Measurements from ENCODE around the gene AK9. TPM values are rescaled to one million over a fixed set of nuclear protein-coding genes. Genes with fewer than 3 reads are reported as not detected.

AK9 gene
- total and polyA plus RNA-seq, 11 donors, result 6.6 to 17.0 (median 9.1) TPM

DNA sequence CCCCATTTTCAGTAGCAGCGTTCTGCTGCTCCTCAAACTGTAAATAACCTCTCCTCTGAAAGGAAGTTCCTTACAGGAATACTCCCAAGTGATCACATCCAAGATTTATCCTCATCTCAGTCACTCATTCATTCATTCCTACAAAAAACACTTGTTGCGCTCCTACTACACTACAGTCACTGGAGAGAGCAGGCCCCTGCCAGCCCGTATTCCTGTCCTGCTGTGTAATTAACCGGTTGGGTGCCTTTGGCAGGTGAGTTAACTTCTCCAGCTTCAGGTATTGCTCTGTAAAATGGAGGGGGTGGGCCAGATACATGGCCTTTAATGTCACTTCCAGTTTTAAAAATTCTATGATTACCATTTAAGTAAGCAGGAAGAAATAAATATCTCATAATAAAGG is 192.9 kb downstream of the AK9 start:
- Histone ChIP-seq H3K27me3 (no peaks in the 10 kb centered on the region), H3K9me3 (no peaks in the 10 kb centered on the region), H3K4me1 (no peaks in the 10 kb centered on the region), H3K27ac (no peak overlapping the region), H3K4me3 (no peak overlapping the region), H3K36me3 (no peaks in the 10 kb centered on the region)
- TF ChIP-seq, protein P1, sequence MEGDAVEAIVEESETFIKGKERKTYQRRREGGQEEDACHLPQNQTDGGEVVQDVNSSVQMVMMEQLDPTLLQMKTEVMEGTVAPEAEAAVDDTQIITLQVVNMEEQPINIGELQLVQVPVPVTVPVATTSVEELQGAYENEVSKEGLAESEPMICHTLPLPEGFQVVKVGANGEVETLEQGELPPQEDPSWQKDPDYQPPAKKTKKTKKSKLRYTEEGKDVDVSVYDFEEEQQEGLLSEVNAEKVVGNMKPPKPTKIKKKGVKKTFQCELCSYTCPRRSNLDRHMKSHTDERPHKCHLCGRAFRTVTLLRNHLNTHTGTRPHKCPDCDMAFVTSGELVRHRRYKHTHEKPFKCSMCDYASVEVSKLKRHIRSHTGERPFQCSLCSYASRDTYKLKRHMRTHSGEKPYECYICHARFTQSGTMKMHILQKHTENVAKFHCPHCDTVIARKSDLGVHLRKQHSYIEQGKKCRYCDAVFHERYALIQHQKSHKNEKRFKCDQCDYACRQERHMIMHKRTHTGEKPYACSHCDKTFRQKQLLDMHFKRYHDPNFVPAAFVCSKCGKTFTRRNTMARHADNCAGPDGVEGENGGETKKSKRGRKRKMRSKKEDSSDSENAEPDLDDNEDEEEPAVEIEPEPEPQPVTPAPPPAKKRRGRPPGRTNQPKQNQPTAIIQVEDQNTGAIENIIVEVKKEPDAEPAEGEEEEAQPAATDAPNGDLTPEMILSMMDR (IDR thresholded peaks at IDR 0.05), result no peak
- no peak for TF ChIP-seq POLR2A (IDR thresholded peaks at IDR 0.05)
- intact Hi-C loops (cut with DNase I), result no loop called here
- DNase-seq, result no peak
- 78 to 86% (median 83%) methylated on average over 4 of the region's 4 CpGs for WGBS, 4 donors
- no peak for ATAC-seq

DNA sequence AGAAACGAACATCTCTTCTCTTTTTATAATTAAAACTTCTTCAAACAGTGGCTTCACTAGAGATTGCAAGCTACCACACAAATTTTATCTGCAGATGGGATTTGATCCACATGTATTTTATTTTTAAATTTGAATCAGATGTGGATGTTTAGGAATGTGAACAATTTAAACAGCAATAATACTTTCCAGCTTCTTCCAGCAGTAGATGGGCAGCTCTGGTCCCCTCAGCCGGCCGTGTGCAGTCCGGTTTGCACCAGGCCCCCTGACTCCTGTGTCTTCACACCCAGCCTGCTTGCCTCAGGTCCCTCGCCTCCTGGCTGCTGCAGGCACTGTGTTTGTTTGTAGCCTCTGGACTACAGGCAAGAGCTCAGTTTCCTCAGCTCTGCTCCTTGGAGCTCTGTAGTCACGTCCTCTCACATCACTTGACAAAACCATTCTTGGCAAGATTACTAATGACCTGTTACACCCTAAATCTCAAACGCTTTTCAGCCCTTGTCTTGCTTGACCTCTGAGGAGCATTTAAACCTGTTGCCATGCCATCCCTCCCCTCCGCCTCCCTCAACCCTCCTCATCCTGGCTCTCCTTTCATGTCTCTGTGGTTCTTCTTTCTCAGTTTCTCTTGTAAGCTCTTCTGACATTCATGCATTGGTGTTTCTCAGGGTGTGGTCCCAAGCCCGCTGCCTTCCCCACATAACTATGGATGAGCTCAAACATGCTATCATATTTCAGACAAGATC is 194.8 kb downstream of the AK9 start:
- WGBS, 4 donors, result 84 to 85% (median 84%) methylated on average over 9 of the region's 9 CpGs
- Histone ChIP-seq H3K4me1 (no peaks in the 10 kb centered on the region), H3K36me3 (no peaks in the 10 kb centered on the region), H3K27me3 (no peaks in the 10 kb centered on the region), H3K27ac (no peak overlapping the region), H3K9me3 (no peaks in the 10 kb centered on the region), H3K4me3 (no peak overlapping the region)
- ATAC-seq (no peak), DNase-seq (no peak)
- TF ChIP-seq, protein P1 (IDR thresholded peaks at IDR 0.05), result no peak
- no peak for TF ChIP-seq POLR2A (IDR thresholded peaks at IDR 0.05)
- intact Hi-C loops (cut with DNase I), result no loop called here

GRCh38 chr6:109493865-109494264 is 197.1 kb downstream of the AK9 start:
- H3K9me3 ChIP-seq, result no peaks in the 10 kb centered on the region
- H3K36me3 ChIP-seq, result no peaks in the 10 kb centered on the region
- no peak overlapping the region for H3K27ac ChIP-seq
- WGBS, 4 donors, result 85 to 98% (median 94%) methylated on average over 1 of the region's 1 CpG
- no peak for ATAC-seq
- no peak for DNase-seq
- no peaks in the 10 kb centered on the region for H3K4me1 ChIP-seq
- TF ChIP-seq, protein P1 (IDR thresholded peaks at IDR 0.05), result no peak
- TF ChIP-seq POLR2A (IDR thresholded peaks at IDR 0.05), result no peak
- H3K27me3 ChIP-seq, result no peaks in the 10 kb centered on the region
- H3K4me3 ChIP-seq, result no peak overlapping the region
- intact Hi-C loops (cut with DNase I), result no loop called here

DNA sequence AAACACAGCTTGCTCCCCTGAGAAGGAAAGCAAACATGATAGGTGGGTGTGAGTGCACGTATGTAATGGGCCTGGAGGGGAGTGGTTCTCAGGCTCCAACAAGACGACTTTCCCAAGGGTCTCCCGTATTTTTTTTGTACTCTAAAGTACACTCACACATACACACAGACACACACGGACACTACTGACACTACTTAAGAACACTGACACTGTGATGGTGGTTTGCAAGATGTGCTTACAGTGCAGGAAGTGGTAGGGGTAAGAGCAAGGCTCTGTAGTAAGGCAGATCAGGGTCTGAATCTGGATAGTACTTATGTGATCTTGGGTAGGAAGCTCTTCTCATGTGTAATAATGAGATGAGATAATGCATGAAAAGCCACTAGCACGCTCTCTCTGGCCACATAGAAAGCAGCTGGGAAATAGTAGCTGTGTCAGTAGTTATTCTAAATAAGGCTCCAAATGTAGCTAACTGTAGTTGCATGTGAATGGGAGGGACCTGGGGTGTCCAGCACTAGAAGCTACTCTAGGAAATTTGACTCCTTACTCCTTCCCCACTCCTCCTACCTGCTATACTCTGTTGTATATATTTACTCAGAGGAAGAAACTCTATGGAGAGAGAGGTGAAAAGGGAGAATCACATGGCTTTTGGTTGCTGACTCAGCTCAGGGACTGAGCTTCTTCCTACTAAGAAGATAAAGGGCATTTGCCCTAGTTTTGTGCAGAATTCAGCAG is 199.6 kb downstream of the AK9 start:
- DNase-seq (no peak), ATAC-seq (no peak)
- H3K27ac ChIP-seq, result no peak overlapping the region
- no peaks in the 10 kb centered on the region for H3K4me1 ChIP-seq
- TF ChIP-seq, protein P1 (IDR thresholded peaks at IDR 0.05), result no peak
- TF ChIP-seq POLR2A (IDR thresholded peaks at IDR 0.05), result no peak
- intact Hi-C loops (cut with DNase I), result no loop called here
- WGBS, 4 donors, result 56 to 74% (median 64%) methylated on average over 5 of the region's 5 CpGs
- no peaks in the 10 kb centered on the region for H3K36me3 ChIP-seq
- H3K9me3 ChIP-seq, result no peaks in the 10 kb centered on the region
- no peaks in the 10 kb centered on the region for H3K27me3 ChIP-seq
- H3K4me3 ChIP-seq, result no peak overlapping the region
